A673 (cell line): Measurements from ENCODE around the gene ADARB2.

Experiments
- CTCF ChIP-seq: fragments of 300-800, 200-600 bp; sonication (generic); conservative IDR thresholded peaks from 2 replicates; pipeline ENCODE4 v1.5.1; 2017; ENCODE audit warnings: low read depth, mild to moderate bottlenecking, antibody characterized with exemption, low read length, moderate library complexity, mixed read lengths
- EZH2 ChIP-seq: fragments of 200-600 bp; sonication (generic); IDR thresholded peaks from 2 replicates; pipeline ENCODE4 v1.6.1; 2017; ENCODE audit warnings: borderline replicate concordance, low read depth, mild to moderate bottlenecking, mixed read lengths, antibody characterized with exemption, low read length; ENCODE audit not compliant: poor library complexity, severe bottlenecking

- no peak for TF ChIP-seq CTCF
- no peak for TF ChIP-seq EZH2
These were observed 188.7 kb downstream of the ADARB2 start for GRCh38 chr10:1548596-1548995.
